GM18907 (cell line): ENCODE data around the gene DLG4.
A peak's percentile ranks its signal among the peaks of the same experiment; 100 is the strongest.
"Not testable (repeated sequence)": the region's sequence is repeated elsewhere in the genome, so short reads cannot be mapped to it uniquely, and the experiment has no call there.

Experiments used
- ATAC-seq: cut with Tn5 transposase; IDR thresholded peaks from one replicate; pipeline ENCODE4 v1.9.1; 2021; ENCODE audit warnings: mild to moderate bottlenecking, moderate library complexity; ENCODE audit not compliant: unreplicated experiment

Gene DLG4

GRCh38 chr17:7249830-7250229, 30.2 kb upstream of the DLG4 start:
- ATAC-seq, result no peak

- ATAC-seq, result no peak
These were observed 29.6 kb upstream of the DLG4 start for GRCh38 chr17:7249214-7249613.

- no peak for ATAC-seq
These were observed 29.2 kb upstream of the DLG4 start for GRCh38 chr17:7248796-7249195.

GRCh38 chr17:7246779-7247178, 27.1 kb upstream of the DLG4 start:
- no peak for ATAC-seq

GRCh38 chr17:7243838-7244237, 24.2 kb upstream of the DLG4 start:
- ATAC-seq, result not testable (repeated sequence)

- no peak for ATAC-seq
These were observed 23.8 kb upstream of the DLG4 start for GRCh38 chr17:7243453-7243729.

- ATAC-seq, result peak; percentile 48
These were observed 23.2 kb upstream of the DLG4 start for GRCh38 chr17:7242717-7243452.

GRCh38 chr17:7241783-7242716, 22.4 kb upstream of the DLG4 start, which contains the start of gene GABARAP:
TSS of gene GABARAP (minus strand) at chr17:7242449. CDS start at chr17:7242330, 119 bp downstream.
- peak; percentile 29 for ATAC-seq

- ATAC-seq, result no peak
These were observed 21.6 kb upstream of the DLG4 start for GRCh38 chr17:7241090-7241733.

- ATAC-seq, result no peak
These were observed 20.7 kb upstream of the DLG4 start for GRCh38 chr17:7240375-7240774.

- peak; percentile 54 for ATAC-seq
These were observed 19.7 kb upstream of the DLG4 start, which contains the start of gene PHF23 for GRCh38 chr17:7239091-7240027. TSS of gene PHF23 (minus strand) at chr17:7239457. CDS start at chr17:7239279, 178 bp downstream.

GRCh38 chr17:7238420-7239090, 18.9 kb upstream of the DLG4 start:
- no peak for ATAC-seq

- ATAC-seq, result peak; percentile 10
These were observed 18.3 kb upstream of the DLG4 start for GRCh38 chr17:7237761-7238419.

GRCh38 chr17:7237266-7237760, 17.7 kb upstream of the DLG4 start:
- ATAC-seq, result no peak

GRCh38 chr17:7236808-7237207, 17.2 kb upstream of the DLG4 start:
- no peak for ATAC-seq

- no peak for ATAC-seq
These were observed 16.3 kb upstream of the DLG4 start for GRCh38 chr17:7235693-7236665.

GRCh38 chr17:7234083-7234951, 14.7 kb upstream of the DLG4 start, which contains the start of gene DVL2:
TSS of gene DVL2 (minus strand) at chr17:7234517. CDS start at chr17:7234262, 255 bp downstream.
- peak; percentile 50 for ATAC-seq
